GM19463 (cell line): Measurements from ENCODE around the gene MYO18A.
"Not testable (repeated sequence)": the region's sequence is repeated elsewhere in the genome, so short reads cannot be mapped to it uniquely, and the experiment has no call there.

Source experiments
- ATAC-seq: cut with Tn5 transposase; IDR thresholded peaks from one replicate; pipeline ENCODE4 v1.9.1; 2021; ENCODE audit warnings: mild to moderate bottlenecking, moderate library complexity; ENCODE audit not compliant: unreplicated experiment

The MYO18A gene

GRCh38 chr17:29108823-29109476, 71.2 kb downstream of the MYO18A start:
- no peak for ATAC-seq

- ATAC-seq = no peak
Observed at GRCh38 chr17:29107933-29108822, 72.0 kb downstream of the MYO18A start.

- ATAC-seq = no peak
Observed at GRCh38 chr17:29107084-29107483, 73.1 kb downstream of the MYO18A start.

GRCh38 chr17:29103341-29103740, 76.9 kb downstream of the MYO18A start:
- no peak for ATAC-seq

- no peak for ATAC-seq
Observed at GRCh38 chr17:29102741-29103181, 77.4 kb downstream of the MYO18A start.

GRCh38 chr17:29102046-29102445, 78.2 kb downstream of the MYO18A start:
- no peak for ATAC-seq

- ATAC-seq = no peak
Observed at GRCh38 chr17:29100296-29100695, 79.9 kb downstream of the MYO18A start.

- ATAC-seq = no peak
Observed at GRCh38 chr17:29099527-29099926, 80.7 kb downstream of the MYO18A start.

- ATAC-seq = no peak
Observed at GRCh38 chr17:29096094-29096493, 84.1 kb downstream of the MYO18A start.

GRCh38 chr17:29095439-29095838, 84.8 kb downstream of the MYO18A start:
- ATAC-seq = no peak

GRCh38 chr17:29094101-29094708, 86.0 kb downstream of the MYO18A start:
- ATAC-seq = no peak

- no peak for ATAC-seq
Observed at GRCh38 chr17:29093090-29093871, 86.9 kb downstream of the MYO18A start.

GRCh38 chr17:29091606-29092289, 88.5 kb downstream of the MYO18A start:
- no peak for ATAC-seq

GRCh38 chr17:29090750-29091605, 89.2 kb downstream of the MYO18A start:
- ATAC-seq = no peak

GRCh38 chr17:29090108-29090507, 90.1 kb downstream of the MYO18A start:
- ATAC-seq = no peak

- ATAC-seq = no peak
Observed at GRCh38 chr17:29089601-29090044, 90.6 kb downstream of the MYO18A start.

GRCh38 chr17:29088782-29089181, 91.4 kb downstream of the MYO18A start:
- not testable (repeated sequence) for ATAC-seq

GRCh38 chr17:29086628-29087332, 93.4 kb downstream of the MYO18A start:
- ATAC-seq = no peak

- ATAC-seq = no peak
Observed at GRCh38 chr17:29085223-29085622, 95.0 kb downstream of the MYO18A start.
